Fibroblast of the aortic adventitia (primary cell): ENCODE results near the gene ANKRD22. TPM values are rescaled to one million over a fixed set of nuclear protein-coding genes. Genes with fewer than 3 reads are reported as not detected.
A peak's percentile ranks its signal among the peaks of the same experiment; 100 is the strongest.

ENCODE experiments used
- DNase-seq: peaks from one replicate; pipeline ENCODE4 v3.0.0-alpha.2; 2010; ENCODE audit warnings: low read depth
- H3K4me3 ChIP-seq: 2 replicates; pipeline ENCODE4 v1.5.1; 2011; ENCODE audit warnings: low read depth, mild to moderate bottlenecking, control low read depth, low read length, moderate library complexity
- total RNA-seq: library from RNA; depleted of rRNA; stranded (reverse); fragments of >200 nt; gene quantifications from 2 replicates; pipeline ENCODE4 v1.2.3, GENCODE V29; 2012; ENCODE audit warnings: low replicate concordance
- TF ChIP-seq, protein P1 (sequence below): IDR thresholded peaks from 2 replicates; pipeline ENCODE4 v1.5.1; 2011; ENCODE audit warnings: mild to moderate bottlenecking, low read length, control low read depth, inconsistent platforms; ENCODE audit not compliant: insufficient read depth

The ANKRD22 gene
- total RNA-seq, 1 donor: 0.09 TPM

DNA sequence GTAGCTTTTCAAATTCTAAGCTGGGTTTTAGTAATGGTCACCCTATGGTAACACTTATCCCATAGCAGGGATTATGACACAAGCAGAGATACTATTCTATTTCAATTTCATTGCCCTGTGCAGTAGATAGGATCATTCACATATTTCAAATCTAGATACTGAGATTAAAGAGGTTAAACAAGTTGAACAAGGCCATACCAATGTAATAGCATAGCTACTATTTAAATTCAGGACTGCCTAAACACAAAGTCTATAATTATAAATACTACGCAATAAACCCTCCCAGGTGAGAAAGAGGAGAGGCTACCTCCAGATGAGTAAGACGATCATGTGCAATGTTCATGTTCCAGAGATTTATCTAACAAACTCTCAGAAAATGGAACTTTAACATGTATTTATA lies 48.0 kb downstream of the ANKRD22 start:
- DNase-seq: no peak
- TF ChIP-seq, protein P1, sequence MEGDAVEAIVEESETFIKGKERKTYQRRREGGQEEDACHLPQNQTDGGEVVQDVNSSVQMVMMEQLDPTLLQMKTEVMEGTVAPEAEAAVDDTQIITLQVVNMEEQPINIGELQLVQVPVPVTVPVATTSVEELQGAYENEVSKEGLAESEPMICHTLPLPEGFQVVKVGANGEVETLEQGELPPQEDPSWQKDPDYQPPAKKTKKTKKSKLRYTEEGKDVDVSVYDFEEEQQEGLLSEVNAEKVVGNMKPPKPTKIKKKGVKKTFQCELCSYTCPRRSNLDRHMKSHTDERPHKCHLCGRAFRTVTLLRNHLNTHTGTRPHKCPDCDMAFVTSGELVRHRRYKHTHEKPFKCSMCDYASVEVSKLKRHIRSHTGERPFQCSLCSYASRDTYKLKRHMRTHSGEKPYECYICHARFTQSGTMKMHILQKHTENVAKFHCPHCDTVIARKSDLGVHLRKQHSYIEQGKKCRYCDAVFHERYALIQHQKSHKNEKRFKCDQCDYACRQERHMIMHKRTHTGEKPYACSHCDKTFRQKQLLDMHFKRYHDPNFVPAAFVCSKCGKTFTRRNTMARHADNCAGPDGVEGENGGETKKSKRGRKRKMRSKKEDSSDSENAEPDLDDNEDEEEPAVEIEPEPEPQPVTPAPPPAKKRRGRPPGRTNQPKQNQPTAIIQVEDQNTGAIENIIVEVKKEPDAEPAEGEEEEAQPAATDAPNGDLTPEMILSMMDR: no peak
- H3K4me3 ChIP-seq: no peak overlapping the region

DNA sequence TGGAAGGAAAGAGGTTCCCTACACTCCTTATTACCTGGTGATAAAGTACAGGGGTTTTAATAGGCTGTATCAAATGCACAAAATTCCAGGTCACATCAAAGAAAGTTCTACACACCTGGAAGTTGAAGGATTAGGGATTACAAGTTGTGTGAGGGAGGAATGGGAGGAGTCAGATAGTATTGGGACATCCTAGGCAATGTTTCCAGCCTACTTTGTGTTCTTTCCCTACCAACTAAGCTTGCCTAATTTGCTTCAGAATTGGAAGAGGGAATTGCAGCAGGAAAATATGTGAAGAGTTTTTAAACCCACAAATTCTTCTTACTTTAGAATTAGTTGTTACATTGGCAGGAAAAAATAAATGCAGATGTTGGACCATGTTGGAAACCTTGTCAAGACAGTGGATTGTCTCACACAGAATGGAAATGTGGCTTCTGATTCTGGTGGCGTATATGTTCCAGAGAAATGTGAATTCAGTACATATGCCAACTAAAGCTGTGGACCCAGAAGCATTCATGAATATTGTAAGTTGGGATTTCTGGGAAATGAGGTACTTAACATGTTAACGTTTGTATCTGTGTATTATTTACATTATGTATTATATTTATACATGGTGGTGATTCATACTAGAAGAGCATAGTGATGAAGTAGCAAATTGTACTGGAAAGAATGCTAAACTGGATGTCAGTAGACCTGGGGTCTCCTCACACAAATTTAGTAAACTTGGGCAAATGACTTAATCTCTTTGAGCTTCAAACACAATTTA lies 48.9 kb downstream of the ANKRD22 start, which contains the start of gene LIPM:
Gene LIPM, plus strand, starts transcription at position 208 of the 763 bp plus-strand sequence. Its CDS starts 167 bp downstream, at position 375.
- H3K4me3 ChIP-seq: no peak within 1 kb of the TSS
- TF ChIP-seq, protein P1: no peak

GRCh38 chr10:88800152-88801125 lies 51.2 kb downstream of the ANKRD22 start:
- TF ChIP-seq, protein P1: no peak
- peak; percentile 92 for DNase-seq
- H3K4me3 ChIP-seq: no peak overlapping the region

More for the DNA sequence above, 48.9 kb downstream of the ANKRD22 start, which contains the start of gene LIPM:
- peak; percentile 29 for DNase-seq

- TF ChIP-seq, protein P1: no peak
- H3K4me3 ChIP-seq: no peak overlapping the region
- peak; percentile 74 for DNase-seq
Measured at GRCh38 chr10:88794731-88795130, 56.9 kb downstream of the ANKRD22 start.

DNA sequence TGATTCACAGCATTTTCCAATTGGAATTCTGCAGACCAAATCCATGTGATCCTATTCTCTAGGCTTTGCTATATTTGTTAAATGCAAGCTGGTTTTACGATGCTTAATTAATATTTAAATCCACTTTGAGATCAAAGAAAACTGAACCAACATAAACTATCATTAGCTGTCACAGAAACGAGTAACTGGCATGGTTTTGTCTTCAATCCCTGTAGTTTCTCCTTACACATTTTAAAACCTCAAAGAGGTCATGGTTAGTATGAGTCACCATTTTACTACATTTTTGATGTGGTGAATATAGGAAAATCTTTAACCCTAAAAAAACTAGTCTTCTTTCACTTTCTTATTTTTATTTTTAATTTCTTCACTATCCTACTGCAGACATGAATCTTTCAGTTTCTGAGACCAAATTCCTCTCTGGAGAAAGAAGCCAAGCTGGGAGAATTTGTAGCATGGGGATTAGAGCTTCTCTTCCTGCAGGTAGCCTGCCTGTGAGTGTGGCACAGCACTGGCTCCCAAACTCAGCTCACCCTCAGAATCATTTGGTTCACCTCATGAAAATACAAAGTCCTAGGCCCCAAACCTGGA lies 57.8 kb downstream of the ANKRD22 start:
- TF ChIP-seq, protein P1: no peak
- DNase-seq: peak; percentile 51
- no peak overlapping the region for H3K4me3 ChIP-seq

- DNase-seq: peak; percentile 64
- TF ChIP-seq, protein P1: no peak
- no peak overlapping the region for H3K4me3 ChIP-seq
Measured at GRCh38 chr10:88792661-88793060, 59.0 kb downstream of the ANKRD22 start.
